T-helper 17 cell (primary cell): ENCODE measurements around the gene PPP2R2C. TPM values are rescaled to one million over a fixed set of nuclear protein-coding genes. Genes with fewer than 3 reads are reported as not detected.

Source experiments
- ATAC-seq: fragments of 150-1000 bp; cut with Tn5 transposase; 2 replicates; pipeline ENCODE4 v1.10.0; 2021; ENCODE audit warnings: mild to moderate bottlenecking, moderate library complexity
- DNase-seq, 3 donors: peaks; one replicate each; pipeline versions ENCODE4 v3.0.0 to v3.0.0-alpha.2; 2020 to 2021
- H3K9me3 ChIP-seq: one replicate; pipeline ENCODE4 v1.7.0; 2013; ENCODE audit warnings: low read length, mild to moderate bottlenecking; ENCODE audit not compliant: control insufficient read depth, poor library complexity, severe bottlenecking
- H3K27ac Mint-ChIP-seq: one replicate; pipeline ENCODE4 v1.8.0; 2022; ENCODE audit warnings: mild to moderate bottlenecking, moderate library complexity, mixed read lengths
- H3K27me3 Mint-ChIP-seq: one replicate; pipeline ENCODE4 v1.8.0; 2022; ENCODE audit warnings: mixed read lengths
- H3K36me3 Mint-ChIP-seq: one replicate; pipeline ENCODE4 v1.8.0; 2022; ENCODE audit warnings: low read depth, mixed read lengths
- H3K4me1 Mint-ChIP-seq: one replicate; pipeline ENCODE4 v1.8.0; 2022; ENCODE audit warnings: mild to moderate bottlenecking, mixed read lengths
- H3K4me3 Mint-ChIP-seq: one replicate; pipeline ENCODE4 v1.8.0; 2022; ENCODE audit warnings: mild to moderate bottlenecking, moderate library complexity, mixed read lengths
- total RNA-seq, 4 donors: library from RNA in 2 of 4; stranded (reverse) in 2 of 4; gene quantifications; one replicate each; pipeline ENCODE4 v1.2.3 and lab custom pipeline; 2022 to 2026

PPP2R2C gene
- total RNA-seq, 2 donors from 2014 or later: not detected

DNA sequence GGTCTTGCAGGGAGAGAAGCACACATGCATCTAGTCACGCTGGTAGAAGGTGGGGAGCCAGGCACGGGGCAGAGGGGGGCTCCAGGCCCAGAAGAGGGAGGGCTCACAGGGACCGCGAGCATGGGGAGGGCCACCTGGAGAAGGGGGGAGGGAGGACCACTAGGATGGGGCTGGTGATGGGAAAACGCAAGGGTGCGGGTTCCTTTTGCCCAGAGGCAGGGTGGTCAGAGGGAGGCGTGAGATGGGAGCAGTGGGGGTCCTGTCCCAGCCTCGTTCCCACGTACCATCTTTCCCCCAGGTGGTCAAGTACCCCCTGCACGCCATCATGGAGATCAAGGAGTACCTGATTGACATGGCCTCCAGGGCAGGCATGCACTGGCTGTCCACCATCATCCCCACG, 172.1 kb downstream of the PPP2R2C start:
- Mint-ChIP-seq H3K27me3 (peaks cover 2% of the 10 kb centered on the region), H3K27ac (no peak overlapping the region), H3K4me1 (no peaks in the 10 kb centered on the region), H3K4me3 (no peak overlapping the region), H3K36me3 (peaks cover 7% of the 10 kb centered on the region)
- ATAC-seq (no peak), DNase-seq (no peak)
- H3K9me3 ChIP-seq: no peaks in the 10 kb centered on the region

DNA sequence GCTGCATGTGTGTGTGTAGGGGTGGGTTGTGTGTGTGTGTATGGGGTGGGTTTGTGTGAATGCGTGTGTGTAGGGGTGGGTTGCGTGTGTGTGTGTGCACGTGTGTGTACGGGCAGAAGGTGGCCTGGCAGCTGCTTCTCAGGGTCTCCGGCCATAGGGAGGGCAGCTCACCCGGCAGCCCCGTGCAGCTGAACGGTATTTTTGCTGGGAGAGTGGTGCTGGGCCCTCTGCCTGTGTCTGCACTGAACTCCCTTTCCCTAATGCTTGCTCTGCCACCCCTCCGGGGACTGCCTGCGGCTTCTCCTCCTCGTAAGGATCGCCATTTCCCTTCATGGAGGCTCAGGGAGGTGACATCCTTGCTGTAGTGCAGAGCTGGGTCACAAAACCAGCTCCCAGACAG, 172.5 kb downstream of the PPP2R2C start:
- DNase-seq (no peak), ATAC-seq (no peak)
- Mint-ChIP-seq H3K4me3 (no peak overlapping the region), H3K27ac (no peak overlapping the region), H3K27me3 (no peaks in the 10 kb centered on the region), H3K36me3 (peaks cover 7% of the 10 kb centered on the region), H3K4me1 (no peaks in the 10 kb centered on the region)
- H3K9me3 ChIP-seq: no peaks in the 10 kb centered on the region

DNA sequence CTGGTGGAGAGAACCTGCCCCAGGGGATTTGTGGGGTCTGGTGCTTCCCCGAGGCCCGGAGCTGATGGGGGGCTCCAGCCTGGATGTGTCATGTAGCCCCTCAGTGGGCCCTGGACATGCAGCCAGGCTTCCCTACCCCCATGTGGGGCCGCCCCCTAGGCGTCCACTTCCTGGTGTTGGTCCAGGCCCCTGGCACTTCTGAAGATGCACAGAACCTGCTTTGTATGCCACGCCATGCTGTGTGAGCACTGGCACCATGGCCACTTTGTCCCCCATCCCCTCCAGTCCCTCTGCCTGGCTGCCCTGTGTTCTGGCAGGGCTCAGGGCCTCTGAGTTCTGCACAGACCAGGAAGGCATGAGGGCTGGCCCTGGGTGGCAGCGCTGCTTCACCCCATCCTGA, 173.6 kb downstream of the PPP2R2C start:
- Mint-ChIP-seq H3K4me1 (no peaks in the 10 kb centered on the region), H3K4me3 (no peak overlapping the region), H3K27ac (no peak overlapping the region), H3K36me3 (peaks cover 10% of the 10 kb centered on the region), H3K27me3 (no peaks in the 10 kb centered on the region)
- no peaks in the 10 kb centered on the region for H3K9me3 ChIP-seq
- DNase-seq (no peak), ATAC-seq (no peak)

DNA sequence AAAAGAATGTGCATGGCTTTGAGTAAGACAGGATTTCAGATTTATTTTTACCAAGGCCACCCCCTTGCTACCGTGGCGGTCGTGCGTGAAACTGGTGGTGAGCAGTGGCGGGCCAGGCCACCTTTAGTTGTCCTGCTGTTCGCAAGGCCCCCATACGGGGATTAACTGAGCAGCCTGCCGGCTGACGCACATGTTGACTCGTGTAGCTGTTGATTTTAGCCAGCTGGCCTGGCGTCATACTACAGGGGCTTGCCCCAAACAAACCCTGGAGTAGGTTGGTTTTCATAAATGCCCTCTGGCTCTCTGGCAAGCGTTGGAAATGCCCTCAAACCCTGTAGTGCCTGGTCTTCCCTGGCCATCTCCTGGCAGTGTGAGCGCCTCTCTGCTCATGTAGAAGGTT, 174.4 kb downstream of the PPP2R2C start:
- no peak for DNase-seq
- no peak overlapping the region for H3K4me3 Mint-ChIP-seq
- H3K27me3 Mint-ChIP-seq: no peaks in the 10 kb centered on the region
- no peaks in the 10 kb centered on the region for H3K4me1 Mint-ChIP-seq
- H3K36me3 Mint-ChIP-seq: peaks cover 10% of the 10 kb centered on the region
- ATAC-seq: no peak
- H3K9me3 ChIP-seq: no peaks in the 10 kb centered on the region
- H3K27ac Mint-ChIP-seq: no peak overlapping the region

DNA sequence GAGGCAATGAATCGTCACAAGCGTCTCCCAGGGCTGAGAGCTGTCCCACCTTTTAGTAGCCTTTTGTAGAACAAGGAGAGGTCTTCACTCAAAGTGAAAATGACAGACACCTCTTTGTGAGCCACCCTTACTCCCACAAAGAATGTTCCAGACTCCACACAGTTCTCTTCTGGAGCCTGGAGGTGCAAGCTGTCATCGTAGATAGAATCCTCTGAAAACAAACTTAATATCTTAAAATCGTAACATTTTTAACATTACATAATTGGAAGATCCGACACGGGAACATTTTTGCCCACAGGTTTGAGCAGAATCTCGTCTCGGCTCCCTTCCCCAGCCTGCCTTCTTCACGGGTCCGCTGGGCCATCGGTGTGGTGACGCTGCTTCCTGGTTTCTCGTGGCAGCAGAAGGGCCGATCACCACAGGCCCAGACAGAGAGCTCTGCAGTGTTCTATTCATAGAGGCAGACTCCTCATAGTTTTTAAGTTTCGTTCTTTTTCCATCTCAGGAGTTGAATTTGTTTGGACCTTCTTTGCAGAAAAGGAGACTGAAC, 175.1 kb downstream of the PPP2R2C start:
- no peak overlapping the region for H3K4me3 Mint-ChIP-seq
- no peak for ATAC-seq
- H3K27ac Mint-ChIP-seq: no peak overlapping the region
- no peaks in the 10 kb centered on the region for H3K4me1 Mint-ChIP-seq
- H3K36me3 Mint-ChIP-seq: peaks cover 10% of the 10 kb centered on the region
- H3K27me3 Mint-ChIP-seq: no peaks in the 10 kb centered on the region
- no peaks in the 10 kb centered on the region for H3K9me3 ChIP-seq
- DNase-seq: no peak

DNA sequence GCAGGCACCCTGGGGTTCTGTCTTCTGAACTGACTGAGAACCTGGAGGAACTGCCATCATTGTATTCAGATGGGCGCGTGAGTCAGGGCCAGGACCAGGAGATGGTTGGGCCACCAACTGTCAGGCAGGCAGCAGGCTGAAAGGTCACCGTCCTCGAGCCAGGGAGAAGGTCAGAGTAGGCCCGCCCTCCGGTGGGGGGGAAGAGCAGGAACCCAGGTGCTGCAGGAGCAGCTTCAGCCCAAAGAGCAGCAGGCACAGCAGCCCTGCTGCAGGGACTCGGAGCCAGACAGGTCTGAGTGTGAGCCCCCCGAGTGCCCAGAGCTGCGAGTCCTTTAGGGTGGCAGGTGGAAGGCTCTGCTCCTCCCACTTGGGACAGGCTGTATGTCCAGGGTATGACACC, 176.4 kb downstream of the PPP2R2C start:
- Mint-ChIP-seq H3K27ac (no peak overlapping the region), H3K36me3 (peaks cover 3% of the 10 kb centered on the region), H3K27me3 (no peaks in the 10 kb centered on the region), H3K4me3 (no peak overlapping the region), H3K4me1 (no peaks in the 10 kb centered on the region)
- DNase-seq (no peak), ATAC-seq (no peak)
- H3K9me3 ChIP-seq: no peaks in the 10 kb centered on the region

DNA sequence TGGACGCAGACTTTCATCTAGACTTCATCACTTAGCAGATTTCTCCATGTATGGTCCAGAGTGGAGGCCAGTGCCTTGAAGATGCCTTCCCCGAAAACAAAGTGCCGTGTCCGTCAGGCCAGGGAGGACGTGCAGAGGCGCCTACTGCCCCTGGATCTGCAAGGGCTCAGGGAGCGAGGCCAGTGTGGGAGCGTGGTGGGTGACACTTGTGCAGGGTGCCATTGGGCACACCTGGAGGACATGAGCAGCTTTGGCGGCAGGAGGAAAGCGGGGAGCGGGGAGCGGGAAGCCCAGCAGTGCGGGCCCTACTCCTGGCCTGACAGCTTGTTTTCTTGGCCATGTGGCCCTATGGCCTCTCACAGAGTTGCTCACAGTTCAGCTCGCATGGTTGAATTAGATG, 176.9 kb downstream of the PPP2R2C start:
- ATAC-seq (no peak), DNase-seq (no peak)
- H3K27ac Mint-ChIP-seq: no peak overlapping the region
- no peak overlapping the region for H3K4me3 Mint-ChIP-seq
- no peaks in the 10 kb centered on the region for H3K9me3 ChIP-seq
- peaks cover 3% of the 10 kb centered on the region for H3K36me3 Mint-ChIP-seq
- no peaks in the 10 kb centered on the region for H3K27me3 Mint-ChIP-seq
- no peaks in the 10 kb centered on the region for H3K4me1 Mint-ChIP-seq

DNA sequence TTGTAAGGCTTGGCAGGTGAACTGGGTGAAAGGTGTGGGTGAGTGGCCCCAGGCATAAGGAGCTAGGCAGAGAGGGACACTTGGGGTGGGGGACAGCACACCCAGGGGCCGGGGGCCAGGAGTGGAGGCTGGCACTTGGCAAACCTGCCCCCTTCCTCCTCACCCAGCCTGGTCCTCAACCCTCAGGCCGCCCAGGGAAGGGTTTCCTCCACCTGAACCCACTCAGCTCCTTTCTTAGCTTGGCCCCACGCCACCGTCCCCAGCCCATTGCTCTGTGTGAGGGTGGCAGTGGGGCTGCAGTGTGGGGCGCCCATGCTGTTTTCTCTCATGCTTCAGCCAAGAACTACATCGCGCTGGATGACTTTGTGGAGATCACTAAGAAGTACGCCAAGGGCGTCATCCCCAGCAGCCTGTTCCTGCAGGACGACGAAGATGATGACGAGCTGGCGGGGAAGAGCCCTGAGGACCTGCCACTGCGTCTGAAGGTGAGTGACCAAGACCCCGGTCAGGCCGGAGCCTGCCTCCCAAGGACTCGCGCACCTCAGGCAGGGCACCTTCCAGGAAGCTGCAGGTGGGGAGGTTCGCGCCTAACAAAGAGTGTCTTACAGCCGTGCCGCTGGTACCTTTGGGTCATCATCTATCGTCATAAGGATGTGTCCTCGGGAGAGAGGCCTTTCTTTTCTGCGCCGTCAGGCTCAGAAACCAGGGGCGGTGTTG, 177.6 kb downstream of the PPP2R2C start:
- Mint-ChIP-seq H3K27me3 (no peaks in the 10 kb centered on the region), H3K4me1 (no peaks in the 10 kb centered on the region), H3K4me3 (no peak overlapping the region), H3K27ac (peak overlapping the region; percentile 8), H3K36me3 (peaks cover 3% of the 10 kb centered on the region)
- H3K9me3 ChIP-seq: no peaks in the 10 kb centered on the region
- no peak for ATAC-seq
- DNase-seq: no peak

DNA sequence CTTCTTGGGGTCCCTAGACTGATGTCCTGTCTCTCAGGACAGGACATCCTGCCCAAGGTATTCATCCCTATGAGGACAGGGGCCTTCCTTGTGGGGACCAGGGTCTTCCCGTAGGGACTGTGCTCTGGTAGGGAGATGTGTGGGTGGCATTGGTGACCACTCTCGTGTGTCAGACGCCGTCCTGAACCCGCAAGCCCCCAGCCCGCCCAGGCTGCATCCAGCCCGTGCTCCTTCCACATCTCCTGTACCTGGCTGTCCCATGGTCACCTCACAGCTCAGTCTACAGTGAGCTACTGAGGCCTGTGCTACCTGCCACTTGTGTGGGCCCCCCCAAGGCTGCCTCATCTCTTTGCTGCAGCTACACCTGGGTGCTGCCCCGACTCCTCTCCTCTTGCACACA, 178.8 kb downstream of the PPP2R2C start:
- Mint-ChIP-seq H3K27me3 (no peaks in the 10 kb centered on the region), H3K36me3 (peaks cover 3% of the 10 kb centered on the region), H3K4me3 (no peak overlapping the region), H3K27ac (no peak overlapping the region), H3K4me1 (no peaks in the 10 kb centered on the region)
- ATAC-seq (no peak), DNase-seq (no peak)
- no peaks in the 10 kb centered on the region for H3K9me3 ChIP-seq

DNA sequence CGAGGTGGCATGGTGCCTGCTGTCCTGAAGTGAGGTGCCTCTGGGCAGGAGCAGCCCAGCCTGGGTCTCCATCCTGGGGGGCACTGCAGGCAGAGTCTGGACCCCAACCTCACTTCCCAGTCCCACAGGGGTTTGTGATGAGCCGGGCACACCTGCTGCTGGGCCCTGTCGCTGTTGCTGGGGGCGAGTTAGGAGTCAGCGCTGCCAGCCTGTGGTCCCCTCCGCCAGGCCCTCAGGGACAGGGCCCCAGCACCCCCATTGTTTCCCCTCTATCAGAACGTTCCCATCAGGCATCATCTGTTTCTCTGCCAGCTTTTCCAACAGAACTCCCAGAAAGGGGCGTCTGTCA, 179.3 kb downstream of the PPP2R2C start:
- ATAC-seq: no peak
- peaks cover 3% of the 10 kb centered on the region for H3K36me3 Mint-ChIP-seq
- H3K27me3 Mint-ChIP-seq: no peaks in the 10 kb centered on the region
- H3K4me3 Mint-ChIP-seq: no peak overlapping the region
- H3K4me1 Mint-ChIP-seq: no peaks in the 10 kb centered on the region
- H3K27ac Mint-ChIP-seq: no peak overlapping the region
- no peak for DNase-seq
- no peaks in the 10 kb centered on the region for H3K9me3 ChIP-seq

DNA sequence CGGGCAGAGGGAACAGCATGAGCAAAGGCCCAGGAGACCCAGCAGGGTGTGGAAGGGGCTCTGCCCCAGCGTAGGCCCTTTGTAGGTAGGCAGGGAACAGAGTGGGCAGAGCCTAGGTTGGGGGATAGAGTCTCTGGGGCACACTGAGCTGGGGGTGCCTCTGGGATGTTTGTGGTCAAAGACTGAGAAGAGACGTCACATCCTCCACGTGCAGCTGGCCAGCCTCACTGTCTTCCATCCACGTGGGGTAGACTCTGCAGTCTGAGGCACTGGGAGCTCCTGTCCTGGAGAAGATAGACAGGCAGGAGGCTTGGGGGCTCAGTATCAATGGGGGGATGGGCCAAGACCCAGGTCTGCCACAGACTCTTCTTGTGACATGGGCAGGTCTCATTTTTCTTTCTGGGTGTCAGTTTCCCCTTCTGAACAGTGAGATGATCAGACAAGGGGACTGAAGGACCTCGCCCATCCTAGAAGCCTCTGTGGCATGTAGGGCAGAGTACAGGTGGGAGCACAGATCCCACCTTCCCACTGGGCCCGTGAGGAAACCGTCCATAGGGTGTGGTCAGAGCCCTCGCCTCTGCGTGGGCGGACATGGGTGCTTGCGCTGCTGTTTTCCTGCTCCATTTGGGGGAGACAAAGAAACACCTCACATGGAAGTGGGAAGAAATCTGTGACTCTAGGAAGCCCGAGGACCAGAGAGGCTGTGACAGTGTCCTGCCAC, 179.9 kb downstream of the PPP2R2C start:
- ATAC-seq (no peak), DNase-seq (no peak)
- Mint-ChIP-seq H3K27ac (no peak overlapping the region), H3K27me3 (no peaks in the 10 kb centered on the region), H3K4me1 (no peaks in the 10 kb centered on the region), H3K36me3 (peaks cover 3% of the 10 kb centered on the region), H3K4me3 (no peak overlapping the region)
- H3K9me3 ChIP-seq: no peaks in the 10 kb centered on the region

DNA sequence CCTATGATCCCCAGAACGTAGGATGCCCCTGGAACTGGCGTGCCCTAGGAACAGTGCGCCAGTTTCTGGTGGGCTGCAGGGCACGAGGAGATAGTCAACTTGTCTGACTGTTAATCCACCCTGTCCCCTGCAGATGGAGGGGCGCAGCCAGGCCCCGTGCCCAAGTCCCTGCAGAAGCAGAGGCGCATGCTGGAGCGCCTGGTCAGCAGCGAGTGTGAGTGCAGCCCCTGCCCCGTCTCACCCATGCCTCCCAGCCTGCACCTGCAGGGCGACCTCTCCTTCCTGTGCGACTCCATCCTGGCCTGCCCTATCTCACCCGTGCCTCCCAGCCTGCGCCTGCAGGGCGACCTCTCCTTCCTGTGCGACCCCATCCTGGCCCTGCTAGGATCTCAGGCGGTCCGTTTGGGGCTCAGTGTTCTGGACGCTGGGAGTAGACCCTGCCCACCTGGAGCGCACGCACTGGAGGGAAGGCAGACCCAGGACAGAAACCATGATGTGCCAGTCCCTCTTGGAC, 180.6 kb downstream of the PPP2R2C start:
- Mint-ChIP-seq H3K4me3 (no peak overlapping the region), H3K27me3 (no peaks in the 10 kb centered on the region), H3K27ac (no peak overlapping the region), H3K36me3 (peaks cover 3% of the 10 kb centered on the region), H3K4me1 (no peaks in the 10 kb centered on the region)
- ATAC-seq (no peak), DNase-seq (no peak)
- no peaks in the 10 kb centered on the region for H3K9me3 ChIP-seq

DNA sequence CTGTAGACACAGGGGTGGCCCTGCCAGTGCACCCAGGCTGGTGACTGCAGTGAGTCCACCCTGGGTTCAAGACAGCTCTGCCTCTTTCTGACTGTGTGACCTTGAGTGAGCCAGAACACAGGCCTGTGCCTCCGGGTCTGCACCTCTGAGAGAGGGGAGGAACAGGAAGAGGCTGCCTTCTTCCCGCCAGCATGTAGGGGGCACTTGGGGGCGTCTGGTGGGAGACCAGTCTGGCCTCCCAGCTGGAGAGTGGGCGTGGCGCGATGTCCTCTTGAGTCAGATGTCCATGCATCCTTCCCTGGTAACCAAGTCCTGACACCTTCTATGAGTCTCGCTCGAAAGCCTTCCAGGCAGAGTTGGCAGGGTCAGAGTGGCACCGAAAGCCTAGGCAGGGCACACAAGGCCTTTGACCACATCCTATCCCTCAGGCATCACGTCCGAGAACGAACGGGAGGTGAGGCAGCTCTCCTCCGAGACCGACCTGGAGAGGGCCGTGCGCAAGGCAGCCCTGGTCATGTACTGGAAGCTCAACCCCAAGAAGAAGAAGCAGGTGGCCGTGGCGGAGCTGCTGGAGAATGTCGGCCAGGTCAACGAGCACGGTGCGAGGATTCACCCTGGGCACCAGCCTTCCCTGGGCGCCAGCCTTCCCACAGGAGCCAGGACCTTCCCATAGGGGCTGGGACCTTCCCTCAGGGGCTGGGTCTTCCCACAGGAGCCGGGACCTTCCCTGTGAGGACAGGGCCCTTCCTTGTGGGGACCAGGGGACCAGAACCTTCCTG, 181.5 kb downstream of the PPP2R2C start:
- Mint-ChIP-seq H3K27me3 (no peaks in the 10 kb centered on the region), H3K4me1 (no peaks in the 10 kb centered on the region), H3K27ac (no peak overlapping the region), H3K36me3 (peaks cover 3% of the 10 kb centered on the region), H3K4me3 (no peak overlapping the region)
- no peaks in the 10 kb centered on the region for H3K9me3 ChIP-seq
- DNase-seq (no peak), ATAC-seq (no peak)
